Endothelial cell of umbilical vein (primary cell): ENCODE measurements around the gene GRID1. TPM values are rescaled to one million over a fixed set of nuclear protein-coding genes. Genes with fewer than 3 reads are reported as not detected.
"Not testable (repeated sequence)": the region's sequence is repeated elsewhere in the genome, so short reads cannot be mapped to it uniquely, and the experiment has no call there.

Experiments used
- BruUV-seq: library from RNA; stranded (reverse); fragments of 400-500 nt; replicated peaks from 2 replicates; lab custom pipeline; 2021; lab: Mats Ljungman, UMichigan
- CTCF ChIA-PET: fragments of 300-600, 350-600 bp; sonication (Branson Sonifier 250); formaldehyde crosslinking; loops from one replicate; lab custom pipeline; 2021; ENCODE audit warnings: antibody characterized with exemption, inconsistent platforms; lab: Charles Lee
- POLR2A ChIA-PET: fragments of 300-600, 350-600 bp; sonication (Branson Sonifier 250); formaldehyde crosslinking; loops from one replicate; lab custom pipeline; 2021; ENCODE audit warnings: antibody characterized with exemption, inconsistent platforms; lab: Charles Lee
- DNase-seq: peaks from one replicate; pipeline ENCODE4 v3.0.0-alpha.2; 2011; ENCODE audit warnings: low read depth, low spot score
- FAIRE-seq: peaks from 2 replicates; lab custom pipeline; 2011; peaks lifted over from hg19 to GRCh38; lab: Jason Lieb, UNC
- H2AFZ ChIP-seq: 2 replicates; pipeline ENCODE4 v1.6.0; 2012; ENCODE audit warnings: low read depth, low read length, control low read depth, inconsistent platforms
- H3K27ac ChIP-seq: 2 replicates; pipeline ENCODE4 v1.5.1; 2011; ENCODE audit warnings: low read depth, mild to moderate bottlenecking, control low read depth, low read length, moderate library complexity; ENCODE audit not compliant: insufficient read depth
- H3K27me3 ChIP-seq, 2 experiments: 2 replicates each; pipeline versions ENCODE4 v1.6.0 to v1.6.1; 2011; ENCODE audit warnings: low read length in 2 of 2, mixed read lengths in 1 of 2; ENCODE audit not compliant: control insufficient read depth in 2 of 2, insufficient read depth in 2 of 2
- H3K36me3 ChIP-seq, 2 experiments: 2 replicates in 1 of 2; 3 replicates in 1 of 2; pipeline ENCODE4 v1.5.1; 2011; ENCODE audit warnings: low read length in 2 of 2, mild to moderate bottlenecking in 1 of 2, moderate library complexity in 1 of 2; ENCODE audit not compliant: control insufficient read depth in 2 of 2, insufficient read depth in 2 of 2; ENCODE audit errors: extremely low read depth in 1 of 2
- H3K4me1 ChIP-seq: 3 replicates; pipeline ENCODE4 v1.5.1; 2011; ENCODE audit warnings: mild to moderate bottlenecking, low read length; ENCODE audit not compliant: control insufficient read depth, insufficient read depth; ENCODE audit errors: extremely low read depth
- H3K4me2 ChIP-seq: 2 replicates; pipeline ENCODE4 v1.6.1; 2011; ENCODE audit warnings: low read length, control low read depth, mixed read lengths; ENCODE audit not compliant: insufficient read depth
- H3K4me3 ChIP-seq, 3 experiments: fragments of 200-600 bp in 1 of 3; sonication (generic), shearing (Covaris generic) in 1 of 3; replicated peaks in 1 of 3; 2 replicates each; pipeline ENCODE4 v1.5.1; 2011 to 2016; ENCODE audit warnings: control low read depth in 3 of 3, low read length in 3 of 3, mild to moderate bottlenecking in 2 of 3, inconsistent platforms in 1 of 3, low read depth in 1 of 3, moderate library complexity in 1 of 3; ENCODE audit not compliant: insufficient read depth in 1 of 3
- H3K79me2 ChIP-seq: 2 replicates; pipeline ENCODE4 v1.6.0; 2012; ENCODE audit warnings: low read length, inconsistent platforms; ENCODE audit not compliant: control insufficient read depth, insufficient read depth
- H3K9ac ChIP-seq: replicated peaks from 2 replicates; pipeline ENCODE3; 2011; ENCODE audit warnings: low read length, control low read depth; ENCODE audit not compliant: insufficient read depth; ENCODE audit errors: extremely low read depth
- H3K9me1 ChIP-seq: replicated peaks from 3 replicates; pipeline ENCODE4 v1.6.0; 2011; ENCODE audit warnings: mild to moderate bottlenecking, low read length; ENCODE audit not compliant: control insufficient read depth, insufficient read depth; ENCODE audit errors: extremely low read depth
- H3K9me3 ChIP-seq: replicated peaks from 2 replicates; pipeline ENCODE4 v1.5.1; 2012; ENCODE audit warnings: low read length, inconsistent platforms; ENCODE audit not compliant: control insufficient read depth, insufficient read depth
- H4K20me1 ChIP-seq: replicated peaks from 2 replicates; pipeline ENCODE3; 2011; ENCODE audit warnings: mild to moderate bottlenecking, low read length; ENCODE audit not compliant: control insufficient read depth, insufficient read depth; ENCODE audit errors: extremely low read depth
- JUN ChIP-seq: IDR thresholded peaks from 2 replicates; pipeline ENCODE4 v1.6.1; 2011; ENCODE audit warnings: borderline replicate concordance, low read depth; ENCODE audit not compliant: insufficient read length, insufficient read depth
- POLR2A ChIP-seq: IDR thresholded peaks from 2 replicates; pipeline ENCODE4 v1.6.1; 2012; ENCODE audit warnings: low read depth, mild to moderate bottlenecking, control low read depth, low read length
- dilution Hi-C: fragments of 300-500 bp; cut with MboI; formaldehyde crosslinking; loops from one replicate; pipeline ENCODE4 v1.15.0; 2019; ENCODE audit warnings: low sequenced_read_pairs; ENCODE audit not compliant: extremely low pct_ligation_motif_present
- intact Hi-C: fragments of 100-400 bp; cut with micrococcal nuclease; formaldehyde crosslinking; loops from one replicate; pipeline ENCODE4 v1.10.0; 2022
- polyA plus RNA-seq, 4 experiments: library from polyadenylated mRNA; depleted of rRNA in 3 of 4; stranded (reverse) in 3 of 4; unstranded in 1 of 4; fragments of >200 nt; gene quantifications; 2 replicates each; pipeline versions ENCODE4 v1.2.1 to v1.2.3, GENCODE V29; 2011 to 2012; ENCODE audit warnings: missing spikeins in 1 of 4
- total RNA-seq: library from RNA; stranded (reverse); gene quantifications from 2 replicates; pipeline ENCODE4 v1.2.3, GENCODE V29; 2021

The GRID1 gene
- total and polyA plus RNA-seq, 2 donors (not counting 3 experiments of a cell fraction or from before 2014, with no cell fraction given) = not detected

- no peak for FAIRE-seq
- Histone ChIP-seq H3K4me3 (no peak overlapping the region), H2AFZ (no peak overlapping the region), H3K4me2 (no peak overlapping the region), H3K27me3 (no peaks in the 10 kb centered on the region), H3K9me3 (peaks cover 3% of the 10 kb centered on the region), H3K36me3 (no peaks in the 10 kb centered on the region), H3K9me1 (no peaks in the 10 kb centered on the region), H3K79me2 (no peaks in the 10 kb centered on the region), H4K20me1 (no peaks in the 10 kb centered on the region), H3K4me1 (no peaks in the 10 kb centered on the region), H3K9ac (no peak overlapping the region), H3K27ac (no peak overlapping the region)
- ChIA-PET CTCF (no interaction called here), POLR2A (no interaction called here)
- no TSS peak for BruUV-seq
- dilution Hi-C loops (no loop called here), intact Hi-C loops (no loop called here)
- no peak for TF ChIP-seq JUN
- no peak for TF ChIP-seq POLR2A
- DNase-seq = no peak
Measured at GRCh38 chr10:86033581-86033980, 333.0 kb downstream of the GRID1 start.

- dilution Hi-C loops, H2AFZ ChIP-seq, H3K4me3 ChIP-seq, H3K4me1 ChIP-seq, H3K27me3 ChIP-seq, H3K79me2 ChIP-seq, H3K9me3 ChIP-seq, H4K20me1 ChIP-seq, DNase-seq, H3K4me2 ChIP-seq, H3K27ac ChIP-seq, H3K9ac ChIP-seq, FAIRE-seq, CTCF ChIA-PET, BruUV-seq, H3K9me1 ChIP-seq, intact Hi-C loops, POLR2A ChIA-PET, H3K36me3 ChIP-seq: not testable (repeated sequence)
Measured at GRCh38 chr10:86032087-86032486, 334.5 kb downstream of the GRID1 start.
